ENCODE measurements around the gene RBM8A.

- TF ChIP-seq CTCF (IDR thresholded peaks at IDR 0.05) (no peak), POLR2A (IDR thresholded peaks at IDR 0.05) (no peak)
These were observed 10.2 kb upstream of the RBM8A start for GRCh38 chr1:145937436-145937835.

Measured in thyroid gland (tissue), 4 donors.